HEK293T (cell line): Measurements from ENCODE around the gene NEURL1.

Experiments
- BHLHE40 ChIP-seq: fragments of 450-650 bp; IDR thresholded peaks from 2 replicates; pipeline ENCODE4 v1.6.1; 2016; ENCODE audit warnings: mild to moderate bottlenecking, moderate library complexity, borderline replicate concordance
- FOXM1 ChIP-seq: fragments of 450-650 bp; IDR thresholded peaks from 2 replicates; pipeline ENCODE4 v1.6.1; 2017; ENCODE audit warnings: mild to moderate bottlenecking, borderline replicate concordance
- HDGF ChIP-seq: fragments of 450-650 bp; IDR thresholded peaks from 2 replicates; pipeline ENCODE4 v1.6.1; 2017; ENCODE audit warnings: antibody characterized with exemption, borderline replicate concordance
- L3MBTL2 ChIP-seq: fragments of 450-650 bp; conservative IDR thresholded peaks from 2 replicates; pipeline ENCODE4 v1.6.1; 2016; ENCODE audit warnings: mild to moderate bottlenecking
- SP1 ChIP-seq: fragments of 450-650 bp; IDR thresholded peaks from 2 replicates; pipeline ENCODE4 v1.6.1; 2017
- SUZ12 ChIP-seq: fragments of 450-650 bp; IDR thresholded peaks from 2 replicates; pipeline ENCODE4 v1.6.1; 2016; ENCODE audit warnings: mild to moderate bottlenecking
- TARDBP ChIP-seq: fragments of 450-650 bp; IDR thresholded peaks from 2 replicates; pipeline ENCODE4 v1.6.1; 2016
- ZNF384 ChIP-seq: fragments of 450-650 bp; IDR thresholded peaks from 2 replicates; pipeline ENCODE4 v1.6.1; 2016
- TF ChIP-seq, protein P1 (sequence below): fragments of 450-650 bp; IDR thresholded peaks from 2 replicates; pipeline ENCODE4 v1.6.1; 2016

DNA sequence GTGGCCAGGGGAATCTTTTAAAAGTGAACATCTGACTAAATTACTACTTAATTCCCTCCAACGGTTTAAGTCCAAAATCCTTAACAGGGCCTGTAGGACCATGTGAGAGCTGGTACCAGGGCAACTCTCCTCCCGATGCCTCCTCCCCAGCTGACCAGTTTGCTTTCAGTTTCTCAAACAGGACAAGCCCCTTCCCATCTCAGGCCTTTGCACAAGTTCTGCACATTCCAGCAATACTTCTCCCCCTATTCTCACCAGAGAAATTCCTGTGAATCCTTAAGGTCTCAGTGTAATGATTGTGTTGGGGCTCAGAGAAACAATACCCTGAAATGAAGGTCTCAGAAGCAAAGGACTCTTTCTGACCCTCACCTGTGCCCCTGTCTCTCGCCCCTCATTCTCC is 26.8 kb upstream of the NEURL1 start:
- no peak for TF ChIP-seq TARDBP
- no peak for TF ChIP-seq SP1
- TF ChIP-seq ZNF384, result no peak
- TF ChIP-seq BHLHE40, result no peak
- no peak for TF ChIP-seq SUZ12
- TF ChIP-seq HDGF, result no peak
- no peak for TF ChIP-seq FOXM1
- TF ChIP-seq, protein P1, sequence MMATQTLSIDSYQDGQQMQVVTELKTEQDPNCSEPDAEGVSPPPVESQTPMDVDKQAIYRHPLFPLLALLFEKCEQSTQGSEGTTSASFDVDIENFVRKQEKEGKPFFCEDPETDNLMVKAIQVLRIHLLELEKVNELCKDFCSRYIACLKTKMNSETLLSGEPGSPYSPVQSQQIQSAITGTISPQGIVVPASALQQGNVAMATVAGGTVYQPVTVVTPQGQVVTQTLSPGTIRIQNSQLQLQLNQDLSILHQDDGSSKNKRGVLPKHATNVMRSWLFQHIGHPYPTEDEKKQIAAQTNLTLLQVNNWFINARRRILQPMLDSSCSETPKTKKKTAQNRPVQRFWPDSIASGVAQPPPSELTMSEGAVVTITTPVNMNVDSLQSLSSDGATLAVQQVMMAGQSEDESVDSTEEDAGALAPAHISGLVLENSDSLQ, result no peak
- TF ChIP-seq L3MBTL2, result no peak
